Vagina (tissue), 2 donors: Measurements from ENCODE around the gene TWNK. TPM values are rescaled to one million over a fixed set of nuclear protein-coding genes. Genes with fewer than 3 reads are reported as not detected.

ENCODE experiments used
- DNase-seq, 2 donors: peaks; one replicate each; pipeline ENCODE4 v3.0.0-alpha.2; 2017; ENCODE audit errors: extremely low spot score in 2 of 2
- H3K27ac ChIP-seq: fragments of 200-600 bp; sonication (generic); one replicate; pipeline ENCODE4 v1.5.1; 2019
- H3K27me3 ChIP-seq: fragments of 200-600 bp; sonication (generic); one replicate; pipeline ENCODE4 v1.5.1; 2019
- H3K36me3 ChIP-seq, 2 donors: fragments of 200-600 bp; sonication (generic); one replicate each; pipeline ENCODE4 v1.5.1; 2017 to 2019
- H3K4me1 ChIP-seq: fragments of 200-600 bp; sonication (generic); one replicate; pipeline ENCODE4 v1.5.1; 2019
- H3K4me3 ChIP-seq, 2 donors: fragments of 200-600 bp; sonication (generic); 1 replicate in 1 of 2; 2 replicates in 1 of 2; pipeline ENCODE4 v1.5.1; 2016 to 2019
- H3K9me3 ChIP-seq: fragments of 200-600 bp; sonication (generic); one replicate; pipeline ENCODE4 v1.5.1; 2019
- POLR2A ChIP-seq, 2 donors: fragments of 450-650 bp; IDR thresholded peaks; one replicate each; pipeline ENCODE4 v1.6.1; 2017; ENCODE audit warnings: antibody characterized with exemption in 2 of 2, mild to moderate bottlenecking in 2 of 2, moderate library complexity in 2 of 2
- POLR2AphosphoS5 ChIP-seq, 2 donors: sonication (generic); formaldehyde crosslinking; IDR thresholded peaks; one replicate each; pipeline ENCODE4 v1.9.0; 2017; ENCODE audit warnings: antibody characterized with exemption in 2 of 2, mild to moderate bottlenecking in 2 of 2, low read depth in 1 of 2; ENCODE audit not compliant: insufficient read depth in 1 of 2
- intact Hi-C: fragments of 100-400 bp; cut with DNase I; formaldehyde crosslinking; loops from one replicate; pipeline ENCODE4 v1.15.1; 2023
- total RNA-seq: library from RNA; depleted of rRNA; stranded (reverse); fragments of >200 nt; gene quantifications from one replicate; pipeline ENCODE4 v1.2.3, GENCODE V29; 2016
- TF ChIP-seq, protein P1 (sequence below), 3 experiments: fragments of 450-650 bp in 2 of 3; fragments of 200-600 bp in 1 of 3; sonication (generic) in 1 of 3; IDR thresholded peaks; one replicate each; pipeline ENCODE4 v1.5.1; 2017 to 2019; ENCODE audit warnings: antibody characterized with exemption in 3 of 3, mild to moderate bottlenecking in 2 of 3, moderate library complexity in 2 of 3

Gene TWNK
- total RNA-seq, 1 donor from 2014 or later, result 5.2 TPM

DNA sequence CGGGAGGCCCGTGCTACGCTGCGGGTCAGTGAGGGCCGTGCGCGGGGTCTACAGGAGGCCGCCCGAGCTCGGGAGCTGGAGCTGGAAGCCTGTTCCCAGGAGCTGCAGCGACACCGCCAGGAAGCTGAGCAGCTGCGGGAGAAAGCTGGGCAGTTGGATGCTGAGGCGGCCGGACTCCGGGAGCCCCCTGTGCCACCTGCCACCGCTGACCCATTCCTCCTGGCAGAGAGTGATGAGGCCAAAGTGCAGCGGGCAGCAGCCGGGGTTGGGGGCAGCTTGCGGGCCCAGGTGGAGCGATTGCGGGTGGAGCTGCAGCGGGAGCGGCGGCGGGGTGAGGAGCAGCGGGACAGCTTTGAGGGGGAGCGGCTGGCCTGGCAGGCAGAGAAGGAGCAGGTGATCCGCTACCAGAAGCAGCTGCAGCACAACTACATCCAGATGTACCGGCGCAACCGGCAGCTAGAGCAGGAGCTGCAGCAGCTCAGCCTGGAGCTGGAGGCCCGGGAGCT lies 19.3 kb downstream of the TWNK start:
- intact Hi-C loops, result no loop called here
- Histone ChIP-seq H3K4me1 (peaks cover 26% of the 10 kb centered on the region), H3K4me3 (no peak overlapping the region), H3K27me3 (no peaks in the 10 kb centered on the region), H3K36me3 (peaks cover 2 to 36% of the 10 kb centered on the region in 2 donors), H3K9me3 (no peaks in the 10 kb centered on the region), H3K27ac (no peak overlapping the region)
- no peak for DNase-seq
- TF ChIP-seq POLR2A (IDR thresholded peaks at IDR 0.05) (no peak), POLR2AphosphoS5 (IDR thresholded peaks at IDR 0.05; ENCODE audit: insufficient read depth in 1 of 2, low read depth in 1 of 2) (no peak)
- TF ChIP-seq, protein P1, sequence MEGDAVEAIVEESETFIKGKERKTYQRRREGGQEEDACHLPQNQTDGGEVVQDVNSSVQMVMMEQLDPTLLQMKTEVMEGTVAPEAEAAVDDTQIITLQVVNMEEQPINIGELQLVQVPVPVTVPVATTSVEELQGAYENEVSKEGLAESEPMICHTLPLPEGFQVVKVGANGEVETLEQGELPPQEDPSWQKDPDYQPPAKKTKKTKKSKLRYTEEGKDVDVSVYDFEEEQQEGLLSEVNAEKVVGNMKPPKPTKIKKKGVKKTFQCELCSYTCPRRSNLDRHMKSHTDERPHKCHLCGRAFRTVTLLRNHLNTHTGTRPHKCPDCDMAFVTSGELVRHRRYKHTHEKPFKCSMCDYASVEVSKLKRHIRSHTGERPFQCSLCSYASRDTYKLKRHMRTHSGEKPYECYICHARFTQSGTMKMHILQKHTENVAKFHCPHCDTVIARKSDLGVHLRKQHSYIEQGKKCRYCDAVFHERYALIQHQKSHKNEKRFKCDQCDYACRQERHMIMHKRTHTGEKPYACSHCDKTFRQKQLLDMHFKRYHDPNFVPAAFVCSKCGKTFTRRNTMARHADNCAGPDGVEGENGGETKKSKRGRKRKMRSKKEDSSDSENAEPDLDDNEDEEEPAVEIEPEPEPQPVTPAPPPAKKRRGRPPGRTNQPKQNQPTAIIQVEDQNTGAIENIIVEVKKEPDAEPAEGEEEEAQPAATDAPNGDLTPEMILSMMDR (IDR thresholded peaks at IDR 0.05), result no peak

DNA sequence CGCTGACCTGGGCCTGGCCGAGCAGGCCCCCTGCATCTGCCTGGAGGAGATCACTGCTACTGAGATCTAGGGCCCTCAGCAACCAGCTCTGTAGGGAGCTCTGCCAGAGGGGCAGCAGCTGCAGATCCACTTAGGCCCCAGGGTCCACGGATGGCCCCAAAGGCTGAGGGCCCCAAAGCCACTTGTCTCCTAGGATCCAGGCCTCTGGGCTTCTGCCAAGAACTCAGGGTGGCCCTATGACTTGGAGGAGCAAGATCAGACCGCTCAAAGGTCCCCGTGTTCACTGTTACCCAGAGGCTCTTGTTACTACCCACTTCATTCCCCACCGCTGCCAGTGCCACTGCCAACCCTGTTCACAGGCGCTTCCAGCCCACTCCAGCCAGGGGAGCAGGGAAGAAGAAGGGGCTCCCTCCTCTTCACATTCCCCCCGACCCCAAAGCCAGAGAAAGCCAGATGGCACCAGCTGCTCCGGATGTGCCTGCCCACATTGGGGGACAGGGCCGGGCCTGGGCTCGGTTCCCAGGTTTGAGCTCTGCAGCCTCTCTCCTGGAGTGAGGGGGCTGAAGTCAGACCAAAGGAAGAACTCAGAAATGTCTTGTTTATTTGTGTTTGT lies 19.9 kb downstream of the TWNK start:
- Histone ChIP-seq H3K27ac (no peak overlapping the region), H3K36me3 (peaks cover 2 to 36% of the 10 kb centered on the region in 2 donors), H3K9me3 (no peaks in the 10 kb centered on the region), H3K4me3 (no peak overlapping the region), H3K27me3 (no peaks in the 10 kb centered on the region), H3K4me1 (peaks cover 20% of the 10 kb centered on the region)
- intact Hi-C loops, result no loop called here
- TF ChIP-seq POLR2AphosphoS5 (IDR thresholded peaks at IDR 0.05; ENCODE audit: insufficient read depth in 1 of 2, low read depth in 1 of 2), result peak in 1 of 2 donors; percentile 28
- TF ChIP-seq, protein P1 (IDR thresholded peaks at IDR 0.05), result no peak
- no peak for DNase-seq

DNA sequence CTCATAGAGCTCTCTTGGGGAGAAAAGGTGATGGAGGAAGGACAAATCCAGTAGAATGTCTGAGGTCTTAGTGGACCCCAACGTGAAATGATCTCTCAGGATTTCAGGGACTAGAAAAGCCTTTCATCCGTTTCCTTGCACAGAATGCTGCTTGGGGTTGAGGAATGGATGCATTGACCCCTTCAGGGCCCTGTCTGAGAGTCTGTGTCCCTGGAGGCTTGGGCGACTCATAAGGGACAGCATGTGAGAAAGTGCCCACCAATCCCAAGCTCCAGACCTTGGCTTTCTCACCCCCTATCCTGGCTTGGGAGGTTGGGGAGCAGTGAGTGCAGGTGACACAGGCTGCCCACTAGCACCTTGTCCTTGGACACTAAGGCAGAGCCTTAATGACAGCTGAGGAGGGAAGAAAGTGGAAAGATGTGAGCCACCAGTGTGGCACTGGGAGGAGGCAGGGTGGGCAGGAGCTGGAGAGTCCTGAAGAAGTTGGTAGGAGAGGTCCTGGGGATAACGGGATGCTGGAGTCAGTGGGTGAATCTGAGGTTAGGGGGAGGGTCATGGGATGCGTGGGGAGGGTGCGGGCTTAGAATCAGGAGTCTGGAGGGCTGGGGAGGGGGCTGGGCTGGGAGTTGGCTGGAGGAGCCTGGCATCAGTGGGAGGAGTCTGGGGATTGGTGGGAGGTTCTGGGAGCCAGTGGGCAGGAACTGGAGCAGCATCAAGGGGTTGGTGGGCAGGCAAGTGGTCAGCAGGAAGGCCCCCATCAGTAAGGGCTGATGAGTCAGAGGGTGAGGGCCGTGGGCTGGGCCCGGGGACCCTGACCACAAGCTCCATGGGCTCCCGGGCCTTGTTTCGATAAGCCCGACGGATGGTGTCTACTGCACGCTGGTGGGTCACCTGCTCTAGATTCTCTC lies 20.8 kb downstream of the TWNK start:
- Histone ChIP-seq H3K9me3 (no peaks in the 10 kb centered on the region), H3K4me1 (peaks cover 22% of the 10 kb centered on the region)
- no peak for DNase-seq

DNA sequence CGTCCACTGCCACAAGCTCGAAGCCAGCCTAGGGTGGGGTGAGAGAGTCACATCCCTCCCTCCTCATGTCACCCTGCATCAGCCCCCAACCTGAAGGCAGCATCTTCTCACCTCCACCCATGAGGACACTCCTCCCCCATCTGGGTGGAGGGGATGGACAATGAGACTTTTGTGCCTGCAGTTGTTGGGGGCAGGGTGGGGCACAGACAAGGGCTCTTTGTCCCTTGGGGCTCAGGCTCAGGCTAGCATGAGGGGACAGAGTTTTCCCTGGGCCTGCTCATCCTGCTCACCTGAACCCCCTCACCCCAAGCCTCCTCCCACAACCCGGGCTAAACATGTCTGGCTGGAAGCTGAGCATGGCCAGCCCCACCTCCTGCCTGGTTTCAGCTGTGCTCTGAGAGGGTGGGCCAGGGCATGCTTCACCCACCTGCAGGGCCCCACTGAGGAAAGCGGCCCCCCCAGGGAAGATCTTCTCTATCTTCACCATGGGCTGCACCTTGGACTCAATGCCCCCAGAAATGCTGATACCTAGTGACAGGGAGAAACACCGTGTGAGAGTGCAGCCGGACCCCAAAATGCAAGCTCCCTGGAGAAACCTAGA lies 21.6 kb downstream of the TWNK start:
- no peak for TF ChIP-seq POLR2AphosphoS5 (IDR thresholded peaks at IDR 0.05; ENCODE audit: insufficient read depth in 1 of 2, low read depth in 1 of 2)
- no peak for TF ChIP-seq POLR2A (IDR thresholded peaks at IDR 0.05)
- TF ChIP-seq, protein P1 (IDR thresholded peaks at IDR 0.05), result no peak
- H3K4me1 ChIP-seq, result peaks cover 27% of the 10 kb centered on the region
- DNase-seq, result no peak

More for the DNA sequence above, 20.8 kb downstream of the TWNK start:
- Histone ChIP-seq H3K27me3 (no peaks in the 10 kb centered on the region), H3K36me3 (peaks cover 2 to 34% of the 10 kb centered on the region in 2 donors), H3K4me3 (no peak overlapping the region), H3K27ac (peak overlapping the region; percentile 56)
- intact Hi-C loops, result no loop called here
- no peak for TF ChIP-seq POLR2A (IDR thresholded peaks at IDR 0.05)
- TF ChIP-seq POLR2AphosphoS5 (IDR thresholded peaks at IDR 0.05; ENCODE audit: insufficient read depth in 1 of 2, low read depth in 1 of 2), result no peak
- TF ChIP-seq, protein P1 (IDR thresholded peaks at IDR 0.05), result no peak

More for the DNA sequence above, 21.6 kb downstream of the TWNK start:
- Histone ChIP-seq H3K4me3 (no peak overlapping the region), H3K9me3 (no peaks in the 10 kb centered on the region), H3K27me3 (no peaks in the 10 kb centered on the region), H3K27ac (no peak overlapping the region), H3K36me3 (peaks cover 2 to 27% of the 10 kb centered on the region in 2 donors)
- intact Hi-C loops, result no loop called here
